Stimulated activated memory B cell treated with anti-CD40 and anti-IgM and Interleukin-4, amounts not matched to agents 10 μg/mL and 1 μg/mL and 100 μg/mL, for 72 hours (primary cell): Measurements from ENCODE around the gene FLAD1.

Experiments used
- ATAC-seq: fragments of 150-1000 bp; cut with Tn5 transposase; 2 replicates; pipeline ENCODE4 v1.10.0; 2021
- H3K27ac Mint-ChIP-seq: one replicate; pipeline ENCODE4 v1.8.0; 2022; ENCODE audit warnings: mild to moderate bottlenecking, mixed read lengths
- H3K27me3 Mint-ChIP-seq: one replicate; pipeline ENCODE4 v1.8.0; 2022; ENCODE audit warnings: mixed read lengths
- H3K36me3 Mint-ChIP-seq: one replicate; pipeline ENCODE4 v1.8.0; 2022; ENCODE audit warnings: mixed read lengths
- H3K4me1 Mint-ChIP-seq: one replicate; pipeline ENCODE4 v1.8.0; 2022; ENCODE audit warnings: mixed read lengths
- H3K4me3 Mint-ChIP-seq: one replicate; pipeline ENCODE4 v1.8.0; 2022; ENCODE audit warnings: mild to moderate bottlenecking, moderate library complexity, mixed read lengths
- H3K9me3 Mint-ChIP-seq: one replicate; pipeline ENCODE4 v1.8.0; 2022; ENCODE audit warnings: mixed read lengths

FLAD1 gene

GRCh38 chr1:155018617-155019348 lies 35.6 kb downstream of the FLAD1 start:
- Mint-ChIP-seq H3K9me3 (no peaks in the 10 kb centered on the region), H3K4me1 (peaks cover 60% of the 10 kb centered on the region), H3K27ac (peak overlapping the region; percentile 88), H3K4me3 (no peak overlapping the region), H3K27me3 (no peaks in the 10 kb centered on the region), H3K36me3 (peaks cover 7% of the 10 kb centered on the region)
- ATAC-seq: no peak

- ATAC-seq: no peak
- H3K4me3 Mint-ChIP-seq: peak overlapping the region; percentile 19
- peaks cover 56% of the 10 kb centered on the region for H3K4me1 Mint-ChIP-seq
Measured at GRCh38 chr1:155019377-155020245, 36.5 kb downstream of the FLAD1 start.

DNA sequence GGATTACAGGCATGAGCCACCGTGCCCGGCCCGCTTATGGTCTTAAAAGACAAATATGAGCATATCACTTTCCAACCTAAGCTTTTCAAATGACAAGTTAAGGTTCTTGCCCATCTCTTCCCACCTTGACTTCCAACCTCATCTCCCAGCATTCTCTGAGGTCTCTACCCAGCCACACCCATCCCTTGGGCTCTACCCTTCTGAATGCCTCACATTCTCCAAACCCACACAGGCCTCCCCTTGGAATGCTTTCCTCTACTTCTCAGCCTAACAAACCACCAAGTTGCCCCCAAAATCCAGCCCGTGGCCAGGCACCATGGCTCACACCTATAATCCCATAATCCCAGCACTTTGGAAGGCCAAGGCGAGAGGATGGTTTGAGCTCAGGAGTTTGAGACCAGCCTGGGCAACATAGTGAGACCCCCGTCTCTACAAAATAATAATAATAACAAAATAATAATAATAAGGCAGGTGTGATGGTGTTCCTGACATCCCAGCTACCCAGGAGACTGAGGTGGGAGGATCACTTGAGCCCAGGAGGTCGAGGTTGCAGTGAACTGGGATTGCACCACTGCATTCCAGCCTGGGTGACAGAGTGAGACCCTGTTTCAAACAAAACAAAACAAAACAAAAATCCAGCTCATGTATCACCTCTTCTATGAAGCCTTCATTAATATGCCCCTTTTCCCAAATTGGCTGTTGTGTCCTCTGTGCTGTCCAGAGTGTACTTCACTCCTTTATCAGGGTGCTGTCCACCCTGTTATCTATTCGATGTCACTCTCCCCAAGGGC lies 39.2 kb downstream of the FLAD1 start:
- ATAC-seq: no peak
- H3K27me3 Mint-ChIP-seq: no peaks in the 10 kb centered on the region
- peaks cover 7% of the 10 kb centered on the region for H3K36me3 Mint-ChIP-seq
- H3K4me3 Mint-ChIP-seq: no peak overlapping the region
- H3K9me3 Mint-ChIP-seq: no peaks in the 10 kb centered on the region
- H3K27ac Mint-ChIP-seq: peak overlapping the region; percentile 70
- peaks cover 35% of the 10 kb centered on the region for H3K4me1 Mint-ChIP-seq

More at GRCh38 chr1:155019377-155020245, 36.5 kb downstream of the FLAD1 start:
- Mint-ChIP-seq H3K27ac (peak overlapping the region; percentile 88), H3K36me3 (peaks cover 7% of the 10 kb centered on the region), H3K27me3 (no peaks in the 10 kb centered on the region), H3K9me3 (no peaks in the 10 kb centered on the region)

GRCh38 chr1:155022927-155023236 lies 39.7 kb downstream of the FLAD1 start:
- H3K4me3 Mint-ChIP-seq: no peak overlapping the region
- no peaks in the 10 kb centered on the region for H3K9me3 Mint-ChIP-seq
- no peak for ATAC-seq
- H3K36me3 Mint-ChIP-seq: peaks cover 7% of the 10 kb centered on the region
- peaks cover 30% of the 10 kb centered on the region for H3K4me1 Mint-ChIP-seq
- H3K27me3 Mint-ChIP-seq: no peaks in the 10 kb centered on the region
- no peak overlapping the region for H3K27ac Mint-ChIP-seq

GRCh38 chr1:155023627-155024026 lies 40.5 kb downstream of the FLAD1 start:
- no peaks in the 10 kb centered on the region for H3K9me3 Mint-ChIP-seq
- H3K27me3 Mint-ChIP-seq: no peaks in the 10 kb centered on the region
- peaks cover 7% of the 10 kb centered on the region for H3K36me3 Mint-ChIP-seq
- H3K27ac Mint-ChIP-seq: no peak overlapping the region
- no peak for ATAC-seq
- no peak overlapping the region for H3K4me3 Mint-ChIP-seq
- peaks cover 24% of the 10 kb centered on the region for H3K4me1 Mint-ChIP-seq

DNA sequence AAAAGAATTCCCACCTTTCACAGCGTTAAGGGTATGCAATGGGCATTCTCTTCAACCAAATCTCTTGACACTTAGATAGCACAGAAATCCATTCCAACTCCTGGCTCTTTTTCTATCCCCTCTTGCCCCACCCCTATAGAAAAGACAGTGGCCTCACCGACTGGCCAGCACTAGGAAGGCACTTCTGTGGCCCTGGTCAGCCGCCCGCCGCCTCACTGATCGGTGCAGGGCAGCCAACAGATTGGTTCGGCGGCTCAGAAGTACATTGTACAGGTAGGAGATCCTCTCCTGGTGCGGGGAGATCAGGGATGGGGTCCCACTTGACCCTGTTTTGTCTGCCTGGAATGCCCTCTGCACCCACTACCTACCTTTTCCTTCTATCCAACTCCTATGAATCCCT lies 41.2 kb downstream of the FLAD1 start:
- Mint-ChIP-seq H3K4me3 (no peak overlapping the region), H3K9me3 (no peaks in the 10 kb centered on the region), H3K27ac (no peak overlapping the region), H3K27me3 (no peaks in the 10 kb centered on the region), H3K36me3 (peaks cover 6% of the 10 kb centered on the region), H3K4me1 (peaks cover 23% of the 10 kb centered on the region)
- no peak for ATAC-seq

DNA sequence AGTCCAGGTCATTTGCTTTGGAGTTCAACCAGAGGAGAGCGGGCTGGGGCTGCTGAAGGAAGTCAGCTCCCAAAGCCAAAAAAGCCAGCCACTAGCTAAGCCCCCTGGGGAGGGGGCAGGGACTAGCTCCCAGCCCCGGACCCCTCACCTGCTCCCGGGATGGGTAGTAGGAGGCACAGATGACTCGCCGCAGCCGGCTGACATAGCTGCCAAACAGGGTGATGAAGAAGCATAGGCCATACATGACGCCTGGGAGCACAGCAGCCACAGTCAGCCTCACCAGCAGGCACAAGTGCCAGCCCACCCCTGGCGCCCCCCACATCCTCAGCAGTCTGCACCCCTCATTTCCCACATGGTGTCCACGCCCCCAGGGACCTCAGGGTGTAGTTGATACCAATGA lies 43.0 kb downstream of the FLAD1 start:
- Mint-ChIP-seq H3K27me3 (no peaks in the 10 kb centered on the region), H3K9me3 (no peaks in the 10 kb centered on the region), H3K36me3 (no peaks in the 10 kb centered on the region), H3K4me3 (no peak overlapping the region), H3K27ac (no peak overlapping the region), H3K4me1 (peaks cover 12% of the 10 kb centered on the region)
- no peak for ATAC-seq

DNA sequence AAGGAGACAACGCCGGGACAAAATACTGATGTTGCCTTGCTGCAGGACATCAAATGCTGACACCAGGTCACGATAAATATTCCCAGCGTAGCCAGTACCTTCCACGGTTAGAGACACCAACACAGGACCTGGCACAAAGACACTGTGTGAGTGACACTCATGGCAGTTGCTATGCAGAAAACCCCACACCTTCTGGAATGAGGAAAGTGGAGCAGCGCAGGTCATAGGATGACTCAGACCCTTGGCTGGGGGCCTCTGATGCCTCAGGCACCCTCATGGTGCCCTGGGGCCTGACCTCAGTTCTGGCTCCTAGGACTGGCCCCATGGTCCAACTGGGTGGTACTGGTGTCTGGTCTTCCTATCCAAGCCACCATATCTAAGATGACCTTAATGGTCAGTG lies 43.4 kb downstream of the FLAD1 start:
- no peaks in the 10 kb centered on the region for H3K9me3 Mint-ChIP-seq
- H3K27me3 Mint-ChIP-seq: no peaks in the 10 kb centered on the region
- no peak overlapping the region for H3K4me3 Mint-ChIP-seq
- H3K27ac Mint-ChIP-seq: no peak overlapping the region
- no peaks in the 10 kb centered on the region for H3K36me3 Mint-ChIP-seq
- no peak for ATAC-seq
- H3K4me1 Mint-ChIP-seq: peaks cover 8% of the 10 kb centered on the region

DNA sequence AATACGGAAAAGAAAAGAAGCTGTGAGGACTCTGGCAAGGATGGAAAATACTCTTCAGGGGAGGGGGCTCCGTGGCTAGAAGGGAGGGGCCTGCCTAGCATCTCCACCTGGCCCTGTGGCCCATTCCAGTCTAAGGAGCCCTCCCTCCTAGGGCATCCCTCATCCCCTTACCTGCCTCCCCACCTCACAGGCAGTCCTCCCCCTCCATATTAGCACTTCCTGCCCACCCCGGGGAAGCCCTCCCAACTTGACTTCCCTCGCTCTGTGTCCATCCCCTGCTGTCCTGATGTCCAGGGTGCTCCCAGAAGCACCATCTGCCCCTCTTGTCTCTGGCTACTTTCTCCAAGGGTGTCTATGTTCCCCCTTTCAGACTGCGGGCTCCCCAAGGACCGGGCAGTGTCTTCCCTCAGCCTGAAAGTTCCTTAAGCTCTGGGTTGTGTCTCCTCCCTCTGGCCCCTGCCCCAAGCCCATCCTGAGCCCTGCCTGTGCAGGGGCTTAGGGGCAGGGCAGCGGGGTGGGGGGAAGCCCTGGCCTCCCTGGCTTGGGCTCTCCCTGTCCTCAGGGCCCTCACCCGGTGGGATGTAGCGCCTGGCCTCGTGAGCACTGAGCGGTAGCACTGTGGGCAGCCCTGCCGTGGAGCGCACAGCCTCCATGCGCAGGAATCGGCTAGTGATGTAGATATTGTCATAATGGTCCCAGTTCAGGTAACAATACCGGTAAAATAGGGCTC lies 46.5 kb downstream of the FLAD1 start:
- H3K36me3 Mint-ChIP-seq: no peaks in the 10 kb centered on the region
- H3K4me3 Mint-ChIP-seq: no peak overlapping the region
- no peak for ATAC-seq
- H3K4me1 Mint-ChIP-seq: peaks cover 6% of the 10 kb centered on the region
- H3K27ac Mint-ChIP-seq: no peak overlapping the region
- no peaks in the 10 kb centered on the region for H3K9me3 Mint-ChIP-seq
- peaks cover 17% of the 10 kb centered on the region for H3K27me3 Mint-ChIP-seq

- Mint-ChIP-seq H3K27ac (no peak overlapping the region), H3K4me1 (peaks cover 6% of the 10 kb centered on the region), H3K4me3 (no peak overlapping the region), H3K9me3 (no peaks in the 10 kb centered on the region), H3K27me3 (peaks cover 24% of the 10 kb centered on the region), H3K36me3 (no peaks in the 10 kb centered on the region)
- ATAC-seq: no peak
Measured at GRCh38 chr1:155030243-155030795, 47.2 kb downstream of the FLAD1 start.

DNA sequence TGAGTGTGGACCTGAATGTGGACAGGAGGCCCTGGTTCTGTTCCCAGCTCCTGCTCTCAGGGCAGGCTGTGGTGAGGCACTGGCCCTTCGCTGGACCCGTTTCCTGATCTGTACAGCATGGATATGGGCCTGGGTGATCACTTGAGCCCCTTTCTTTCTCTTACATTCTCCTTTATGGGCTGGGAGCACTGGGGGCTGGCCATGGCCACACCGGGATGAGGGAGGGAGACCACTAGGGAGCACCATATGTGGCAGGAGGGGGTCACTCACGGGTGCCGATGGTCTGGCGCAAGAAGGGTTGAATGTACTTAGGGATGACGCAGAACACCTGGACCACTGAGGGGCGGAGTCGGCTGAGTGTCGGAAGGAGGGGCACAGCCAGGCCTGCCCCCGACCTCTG lies 47.8 kb downstream of the FLAD1 start:
- Mint-ChIP-seq H3K27me3 (peaks cover 24% of the 10 kb centered on the region), H3K4me3 (no peak overlapping the region), H3K36me3 (no peaks in the 10 kb centered on the region), H3K4me1 (peaks cover 6% of the 10 kb centered on the region), H3K27ac (no peak overlapping the region), H3K9me3 (no peaks in the 10 kb centered on the region)
- ATAC-seq: no peak

DNA sequence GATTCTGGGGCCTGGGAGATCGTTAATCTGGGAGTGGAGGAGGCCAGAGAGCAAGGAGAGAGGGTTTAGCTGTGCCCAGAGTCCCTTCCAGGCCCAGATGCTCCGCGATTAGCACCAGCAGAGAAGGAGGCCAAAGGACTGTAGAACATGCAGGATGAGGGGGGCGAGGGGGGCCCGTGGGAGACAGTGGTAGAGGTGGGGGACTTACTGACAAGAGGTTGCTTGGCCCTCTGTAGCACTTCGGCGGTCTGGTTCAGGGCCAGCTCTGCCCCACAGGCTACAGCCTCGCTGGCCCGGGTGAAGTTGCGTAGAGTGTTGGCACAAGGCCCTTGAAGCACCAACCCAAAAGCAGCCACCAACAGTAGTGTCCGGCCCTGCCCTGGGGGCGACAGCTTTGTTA lies 49.7 kb downstream of the FLAD1 start:
- ATAC-seq: no peak
- Mint-ChIP-seq H3K36me3 (no peaks in the 10 kb centered on the region), H3K27ac (no peak overlapping the region)

DNA sequence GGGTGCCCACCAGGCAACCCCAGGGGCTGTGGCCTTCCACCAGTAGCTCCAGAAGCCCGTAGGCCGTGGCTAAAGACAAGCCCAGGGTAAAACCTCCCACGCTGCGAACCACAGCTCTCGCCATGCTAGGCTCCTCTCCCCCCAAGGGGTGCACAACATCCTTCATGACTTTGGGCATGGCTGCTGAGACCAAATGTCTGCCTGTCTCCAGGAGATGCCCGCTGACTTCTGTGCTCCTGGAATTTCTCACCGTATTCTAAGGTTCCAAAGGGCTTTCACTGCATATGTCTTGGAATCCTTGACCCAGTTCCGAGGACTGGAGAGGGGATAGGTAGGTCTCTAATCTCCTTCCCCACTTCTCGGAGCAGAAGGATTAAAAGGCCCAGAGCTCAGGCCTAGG lies 50.4 kb downstream of the FLAD1 start, which contains the start of the genes DCST1 and DCST2:
TSS of gene DCST1 (plus strand) at position 301 of the 400 bp plus-strand sequence. CDS start 213 bp downstream, outside the sequence.
TSS of gene DCST2 (minus strand) at position 258 of the 400 bp plus-strand sequence. CDS start at position 178, 80 bp downstream.
- H3K27me3 Mint-ChIP-seq: peaks cover 34% of the 10 kb centered on the region
- ATAC-seq: no peak
- no peak within 1 kb of the TSS for H3K4me3 Mint-ChIP-seq
- H3K27ac Mint-ChIP-seq: no peak within 1 kb of the TSS
- H3K36me3 Mint-ChIP-seq: no peaks in the 10 kb centered on the region
- peaks cover 6% of the 10 kb centered on the region for H3K4me1 Mint-ChIP-seq
- no peaks in the 10 kb centered on the region for H3K9me3 Mint-ChIP-seq

More for the DNA sequence above, 49.7 kb downstream of the FLAD1 start:
- peaks cover 28% of the 10 kb centered on the region for H3K27me3 Mint-ChIP-seq
- H3K4me3 Mint-ChIP-seq: no peak overlapping the region
- no peaks in the 10 kb centered on the region for H3K9me3 Mint-ChIP-seq
- peaks cover 6% of the 10 kb centered on the region for H3K4me1 Mint-ChIP-seq
